ENCODE results near the gene MED16.
A peak's percentile ranks its signal among the peaks of the same experiment; 100 is the strongest.
"Not testable (repeated sequence)": the region's sequence is repeated elsewhere in the genome, so short reads cannot be mapped to it uniquely, and the experiment has no call there.

MED16 gene

GRCh38 chr19:892243-892893 is 619 bp downstream of the MED16 start:
- Histone ChIP-seq H3K36me3 (ENCODE audit: low read length) (no peaks in the 10 kb centered on the region), H3K27me3 (ENCODE audit: low read length) (no peaks in the 10 kb centered on the region), H3K9me2 (replicated peaks; ENCODE audit: insufficient read depth, low read length) (no peaks in the 10 kb centered on the region), H3K9ac (ENCODE audit: low read length) (peak overlapping the region; percentile 77), H4K20me1 (ENCODE audit: low read depth, low read length) (no peaks in the 10 kb centered on the region), H3K4me2 (ENCODE audit: low read depth, low read length, poor library complexity, severe bottlenecking) (peak overlapping the region; percentile 96), H3K27ac (ENCODE audit: low read depth, low read length) (peak overlapping the region; percentile 75), H3K79me2 (ENCODE audit: insufficient read depth, low read length) (peaks cover 5% of the 10 kb centered on the region; the same call in 1 of the 2 replicates), H2AFZ (ENCODE audit: low read depth, low read length, severe bottlenecking) (no peak overlapping the region), H3F3A (ENCODE audit: insufficient read depth) (peaks cover 7% of the 10 kb centered on the region; the same call in 1 of the 2 replicates), H3K9me3 (ENCODE audit: insufficient read depth, low read length) (no peaks in the 10 kb centered on the region), H3K4me3 (ENCODE audit: insufficient read depth, low read length, poor library complexity, severe bottlenecking) (peak overlapping the region; percentile 93)
- TF ChIP-seq CTCF (IDR thresholded peaks at IDR 0.05; ENCODE audit: insufficient read depth, low read length, poor library complexity, severe bottlenecking) (no peak), EZH2phosphoT487 (conservative IDR thresholded peaks at IDR 0.05; ENCODE audit: low read length) (no peak)

GRCh38 chr19:891421-892200 is 1.4 kb downstream of the MED16 start:
- Histone ChIP-seq H3K4me3 (ENCODE audit: insufficient read depth, low read length, poor library complexity, severe bottlenecking) (peak overlapping the region; percentile 93), H3K27ac (ENCODE audit: low read depth, low read length) (peak overlapping the region; percentile 75), H3K4me2 (ENCODE audit: low read depth, low read length, poor library complexity, severe bottlenecking) (peak overlapping the region; percentile 96)
- not testable (repeated sequence) for H3K79me2 ChIP-seq (ENCODE audit: insufficient read depth, low read length); H3K9ac ChIP-seq (ENCODE audit: low read length); H4K20me1 ChIP-seq (ENCODE audit: low read depth, low read length); H3K27me3 ChIP-seq (ENCODE audit: low read length); H3F3A ChIP-seq (ENCODE audit: insufficient read depth); H3K9me2 ChIP-seq (replicated peaks; ENCODE audit: insufficient read depth, low read length); H3K9me3 ChIP-seq (ENCODE audit: insufficient read depth, low read length); H2AFZ ChIP-seq (ENCODE audit: low read depth, low read length, severe bottlenecking); H3K36me3 ChIP-seq (ENCODE audit: low read length)

GRCh38 chr19:890831-891230 is 2.2 kb downstream of the MED16 start:
- TF ChIP-seq CTCF (IDR thresholded peaks at IDR 0.05; ENCODE audit: insufficient read depth, low read length, poor library complexity, severe bottlenecking) (no peak), EZH2phosphoT487 (conservative IDR thresholded peaks at IDR 0.05; ENCODE audit: low read length) (no peak)
- Histone ChIP-seq H4K20me1 (ENCODE audit: low read depth, low read length) (no peaks in the 10 kb centered on the region), H3K79me2 (ENCODE audit: insufficient read depth, low read length) (peaks cover 5% of the 10 kb centered on the region; the same call in 1 of the 2 replicates), H3K9me3 (ENCODE audit: insufficient read depth, low read length) (no peaks in the 10 kb centered on the region), H3K4me2 (ENCODE audit: low read depth, low read length, poor library complexity, severe bottlenecking) (no peak overlapping the region), H2AFZ (ENCODE audit: low read depth, low read length, severe bottlenecking) (no peak overlapping the region), H3F3A (ENCODE audit: insufficient read depth) (peaks cover 7% of the 10 kb centered on the region; the same call in 1 of the 2 replicates), H3K27ac (ENCODE audit: low read depth, low read length) (no peak overlapping the region), H3K4me3 (ENCODE audit: insufficient read depth, low read length, poor library complexity, severe bottlenecking) (no peak overlapping the region), H3K9ac (ENCODE audit: low read length) (no peak overlapping the region), H3K27me3 (ENCODE audit: low read length) (no peaks in the 10 kb centered on the region), H3K36me3 (ENCODE audit: low read length) (no peaks in the 10 kb centered on the region), H3K9me2 (replicated peaks; ENCODE audit: insufficient read depth, low read length) (no peaks in the 10 kb centered on the region)
